Body of pancreas (tissue), 4 donors: ENCODE data around the gene PSD.

Experiments
- CTCF ChIP-seq, 7 experiments: fragments of 450-650 bp in 4 of 7; fragments of 200-600 bp in 3 of 7; sonication (generic) in 3 of 7; IDR thresholded peaks; one replicate each; pipeline ENCODE4 v1.5.1; 2016 to 2019; ENCODE audit warnings: antibody characterized with exemption in 7 of 7
- POLR2A ChIP-seq, 3 donors: fragments of 450-650 bp; IDR thresholded peaks; one replicate each; pipeline ENCODE4 v1.6.1; 2016; ENCODE audit warnings: antibody characterized with exemption in 3 of 3, mild to moderate bottlenecking in 2 of 3

DNA sequence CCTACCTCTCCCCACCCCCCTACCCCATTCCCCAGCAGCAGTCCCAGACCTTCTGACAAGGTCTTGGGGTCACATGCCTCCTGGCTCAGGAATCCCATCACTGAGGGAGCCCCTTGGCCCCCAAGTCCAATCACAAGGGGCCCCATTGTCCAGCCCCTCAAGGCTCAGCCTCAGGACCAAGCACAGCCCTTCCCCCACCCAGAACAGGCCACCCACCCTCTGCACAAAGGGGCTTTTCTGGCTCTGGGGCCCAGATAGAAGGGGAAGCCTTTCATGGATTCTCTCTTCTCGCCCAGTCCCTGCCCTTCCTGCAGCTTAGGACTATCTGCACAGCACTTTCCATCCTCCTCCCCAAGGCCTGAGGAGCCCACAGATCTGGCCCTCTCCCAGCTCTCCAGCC lies 6.9 kb upstream of the PSD start:
- no peak for TF ChIP-seq CTCF (IDR thresholded peaks at IDR 0.05)
- TF ChIP-seq POLR2A (IDR thresholded peaks at IDR 0.05): no peak
